ENCODE measurements around the gene DNAJB4.

DNA sequence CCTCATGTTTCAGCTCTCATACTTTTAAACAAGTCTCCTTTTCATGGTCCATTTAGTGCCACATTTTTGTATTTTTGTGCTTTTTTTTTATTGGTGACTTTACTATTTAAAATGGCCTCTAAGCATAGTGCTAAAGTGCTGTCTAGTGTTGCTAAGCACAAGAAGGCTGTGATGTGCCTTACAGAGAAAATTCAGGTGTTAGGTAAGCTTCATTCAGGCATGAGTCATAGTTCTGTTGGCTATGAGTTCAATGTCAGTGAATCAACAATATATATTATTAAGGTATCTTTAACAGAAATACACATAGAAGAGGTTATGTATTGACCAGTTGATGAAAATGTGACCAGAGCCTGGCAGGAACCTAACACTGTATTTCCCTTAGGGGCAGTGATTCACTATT lies 13.1 kb upstream of the DNAJB4 start:
- TF ChIP-seq, protein P1, sequence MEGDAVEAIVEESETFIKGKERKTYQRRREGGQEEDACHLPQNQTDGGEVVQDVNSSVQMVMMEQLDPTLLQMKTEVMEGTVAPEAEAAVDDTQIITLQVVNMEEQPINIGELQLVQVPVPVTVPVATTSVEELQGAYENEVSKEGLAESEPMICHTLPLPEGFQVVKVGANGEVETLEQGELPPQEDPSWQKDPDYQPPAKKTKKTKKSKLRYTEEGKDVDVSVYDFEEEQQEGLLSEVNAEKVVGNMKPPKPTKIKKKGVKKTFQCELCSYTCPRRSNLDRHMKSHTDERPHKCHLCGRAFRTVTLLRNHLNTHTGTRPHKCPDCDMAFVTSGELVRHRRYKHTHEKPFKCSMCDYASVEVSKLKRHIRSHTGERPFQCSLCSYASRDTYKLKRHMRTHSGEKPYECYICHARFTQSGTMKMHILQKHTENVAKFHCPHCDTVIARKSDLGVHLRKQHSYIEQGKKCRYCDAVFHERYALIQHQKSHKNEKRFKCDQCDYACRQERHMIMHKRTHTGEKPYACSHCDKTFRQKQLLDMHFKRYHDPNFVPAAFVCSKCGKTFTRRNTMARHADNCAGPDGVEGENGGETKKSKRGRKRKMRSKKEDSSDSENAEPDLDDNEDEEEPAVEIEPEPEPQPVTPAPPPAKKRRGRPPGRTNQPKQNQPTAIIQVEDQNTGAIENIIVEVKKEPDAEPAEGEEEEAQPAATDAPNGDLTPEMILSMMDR (IDR thresholded peaks at IDR 0.05 in 2 of 3, conservative IDR thresholded peaks at IDR 0.05 in 1 of 3; ENCODE audit: borderline replicate concordance in 1 of 3, insufficient read depth in 1 of 3, low read depth in 2 of 3, low read length in 2 of 3) = no peak
- TF ChIP-seq SIN3A (IDR thresholded peaks at IDR 0.05; ENCODE audit: low read depth) = no peak
- no peak for TF ChIP-seq POLR2A (IDR thresholded peaks at IDR 0.05; ENCODE audit: borderline replicate concordance, extremely low read depth, insufficient read depth, insufficient read length)
- no peak for TF ChIP-seq EZH2 (IDR thresholded peaks at IDR 0.05)
- no peak for TF ChIP-seq ELF1 (IDR thresholded peaks at IDR 0.05; ENCODE audit: borderline replicate concordance, low read depth)
- no peak for TF ChIP-seq EGR1 (IDR thresholded peaks at IDR 0.05; ENCODE audit: low read depth)
- no peak for TF ChIP-seq ZNF274 (IDR thresholded peaks at IDR 0.05; ENCODE audit: low read depth, low read length)

Measured in HCT116 (cell line).